SJSA1 (cell line): ENCODE data around the gene TXNDC2. TPM values are rescaled to one million over a fixed set of nuclear protein-coding genes. Genes with fewer than 3 reads are reported as not detected.
A peak's percentile ranks its signal among the peaks of the same experiment; 100 is the strongest.

Source experiments
- DNase-seq, 2 experiments: peaks; one replicate each; pipeline ENCODE4 v3.0.0-alpha.2; 2015 to 2020; ENCODE audit warnings: low spot score in 2 of 2, low read depth in 1 of 2
- H3K27ac ChIP-seq: fragments of 250-450 bp; sonication (Bioruptor Pico); 2 replicates; pipeline ENCODE4 v1.5.1; 2020; ENCODE audit warnings: mild to moderate bottlenecking, moderate library complexity
- H3K27me3 ChIP-seq: fragments of 250-450 bp; sonication (Bioruptor Pico); replicated peaks from 2 replicates; pipeline ENCODE4 v1.5.1; 2020; ENCODE audit warnings: mild to moderate bottlenecking, moderate library complexity
- H3K36me3 ChIP-seq: fragments of 250-450 bp; sonication (Bioruptor Pico); 2 replicates; pipeline ENCODE4 v1.5.1; 2020; ENCODE audit warnings: mild to moderate bottlenecking
- H3K4me1 ChIP-seq: fragments of 250-450 bp; sonication (Bioruptor Pico); replicated peaks from 2 replicates; pipeline ENCODE4 v1.6.1; 2021; ENCODE audit warnings: mild to moderate bottlenecking
- H3K4me3 ChIP-seq: fragments of 250-450 bp; sonication (Bioruptor Pico); 2 replicates; pipeline ENCODE4 v1.5.1; 2020; ENCODE audit warnings: mild to moderate bottlenecking
- H3K9me3 ChIP-seq: fragments of 250-450 bp; sonication (Bioruptor Pico); replicated peaks from 2 replicates; pipeline ENCODE4 v1.5.1; 2020; ENCODE audit warnings: mild to moderate bottlenecking
- total RNA-seq: library from RNA; depleted of rRNA; stranded (reverse); fragments of >200 nt; shearing (Covaris generic); gene quantifications from 2 replicates; pipeline ENCODE4 v1.2.3, GENCODE V29; 2014

The TXNDC2 gene
- total RNA-seq, 1 experiment from 2014 or later = 0.05 TPM

DNA sequence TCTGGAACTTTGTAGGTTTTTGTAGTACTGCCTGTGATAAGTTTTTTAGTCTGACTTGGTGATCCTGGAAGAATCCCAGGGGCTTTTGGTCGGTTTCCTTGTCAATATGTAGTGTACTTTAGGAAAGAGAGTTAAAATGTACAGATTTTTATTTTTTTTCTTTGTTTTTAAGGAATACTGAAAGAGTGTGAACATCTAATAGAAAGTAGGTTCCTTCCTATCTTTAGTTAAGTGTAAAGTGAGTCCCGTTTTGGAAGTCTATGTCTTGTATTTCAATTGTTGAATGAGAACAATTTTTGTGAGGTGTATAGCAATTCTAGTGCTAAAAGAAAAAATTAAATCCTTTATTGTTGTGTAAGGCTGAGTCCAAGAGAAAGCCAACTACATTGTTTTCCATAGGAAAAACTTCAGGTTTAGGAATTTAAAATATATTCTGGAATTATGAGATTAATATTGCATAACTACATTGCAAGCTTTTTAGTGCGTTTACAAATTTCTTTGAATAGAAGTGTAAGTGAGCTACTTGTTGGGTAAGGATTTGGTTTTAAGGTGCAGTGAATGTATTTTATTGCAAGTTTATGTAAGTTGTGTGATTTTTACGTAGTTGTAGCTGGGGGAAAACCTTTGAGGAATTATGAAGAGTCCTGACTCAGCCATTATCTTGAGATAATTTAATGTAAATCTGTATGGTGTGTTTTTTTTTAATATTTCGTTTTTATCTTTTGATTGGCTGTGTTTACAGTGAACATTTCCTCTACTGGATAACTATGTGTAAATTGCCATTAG is 29.7 kb downstream of the TXNDC2 start:
- no peak for DNase-seq
- Histone ChIP-seq H3K9me3 (no peaks in the 10 kb centered on the region; the same call in 1 of the 2 replicates), H3K36me3 (peaks cover 13% of the 10 kb centered on the region), H3K4me3 (peak overlapping the region; percentile 93), H3K27me3 (no peaks in the 10 kb centered on the region), H3K4me1 (peaks cover 37% of the 10 kb centered on the region), H3K27ac (peak overlapping the region; percentile 97)

DNA sequence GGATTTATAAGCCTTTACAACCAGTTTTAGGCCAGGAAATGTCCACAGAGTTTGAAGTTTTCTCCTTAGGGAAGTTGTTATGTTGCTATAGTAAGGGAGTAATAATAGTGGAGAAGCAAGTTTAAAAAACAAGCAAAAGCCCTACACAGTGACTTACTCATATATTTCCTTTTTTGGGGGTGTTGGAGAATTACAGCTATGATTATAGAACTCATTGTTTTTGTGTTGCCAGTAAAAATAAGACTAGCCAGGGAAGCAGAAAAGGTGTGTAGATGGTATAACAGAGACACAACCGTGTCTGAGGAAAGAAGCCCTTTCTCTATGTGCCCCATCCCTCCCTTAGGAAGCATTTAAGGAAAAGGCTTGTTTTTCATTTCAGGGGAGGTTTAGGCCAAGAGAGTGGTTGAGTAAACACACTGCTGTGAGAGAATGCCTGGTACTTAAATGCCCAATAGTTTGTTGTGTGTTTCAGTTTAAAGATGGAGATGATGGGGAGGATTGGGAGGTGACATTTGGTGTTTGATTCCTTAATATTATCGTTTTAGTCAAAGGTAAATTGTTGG is 30.4 kb downstream of the TXNDC2 start:
- Histone ChIP-seq H3K36me3 (peaks cover 13% of the 10 kb centered on the region), H3K27ac (peak overlapping the region; percentile 97), H3K27me3 (no peaks in the 10 kb centered on the region), H3K4me3 (peak overlapping the region; percentile 5; the same call in 1 of the 2 replicates), H3K9me3 (no peaks in the 10 kb centered on the region; the same call in 1 of the 2 replicates), H3K4me1 (peaks cover 37% of the 10 kb centered on the region)
- DNase-seq = peak in 1 of 2 experiments; percentile 39

GRCh38 chr18:9916808-9917207 is 31.0 kb downstream of the TXNDC2 start:
- no peak overlapping the region; the same call in 1 of the 2 replicates for H3K27ac ChIP-seq
- H3K4me1 ChIP-seq = peaks cover 37% of the 10 kb centered on the region
- no peak overlapping the region for H3K4me3 ChIP-seq
- H3K9me3 ChIP-seq = no peaks in the 10 kb centered on the region; the same call in 1 of the 2 replicates
- H3K36me3 ChIP-seq = peaks cover 13% of the 10 kb centered on the region
- H3K27me3 ChIP-seq = no peaks in the 10 kb centered on the region
- DNase-seq = no peak

DNA sequence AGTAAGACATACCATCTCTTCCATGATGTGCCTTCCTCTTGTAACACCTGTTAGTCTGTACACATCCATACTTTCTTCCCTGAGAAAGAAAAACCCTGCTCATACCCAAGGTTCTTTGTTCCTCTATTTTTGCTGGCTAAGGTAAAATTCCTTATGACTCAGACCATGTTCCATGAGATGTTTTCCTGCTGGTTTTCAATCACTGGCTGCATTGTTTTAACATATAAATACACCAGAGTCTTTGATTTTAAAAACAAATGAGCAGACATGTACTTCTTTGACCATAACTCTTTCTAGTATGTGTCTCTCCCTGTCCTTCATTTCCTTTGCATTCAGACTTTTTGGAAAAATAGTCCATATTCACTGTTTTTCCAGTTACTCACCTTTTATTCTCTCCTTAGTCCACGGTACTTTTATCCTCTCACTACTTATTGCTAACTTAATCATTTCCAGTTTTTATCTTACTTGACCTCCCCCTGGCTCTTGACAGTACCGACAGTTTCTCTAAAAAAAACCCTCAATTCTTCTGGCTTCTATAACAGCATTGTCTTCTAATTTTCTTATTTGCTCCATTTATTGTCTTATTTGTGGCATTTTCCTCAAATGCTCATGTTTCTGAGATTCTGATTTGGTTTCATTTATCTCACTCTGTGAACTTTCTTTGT is 32.4 kb downstream of the TXNDC2 start:
- peaks cover 31% of the 10 kb centered on the region for H3K4me1 ChIP-seq
- no peaks in the 10 kb centered on the region for H3K27me3 ChIP-seq
- H3K36me3 ChIP-seq = peaks cover 19% of the 10 kb centered on the region
- no peak overlapping the region for H3K4me3 ChIP-seq
- no peak overlapping the region; the same call in 1 of the 2 replicates for H3K27ac ChIP-seq
- DNase-seq = peak in 1 of 2 experiments; percentile 62
- H3K9me3 ChIP-seq = no peaks in the 10 kb centered on the region

GRCh38 chr18:9919564-9920232 is 33.9 kb downstream of the TXNDC2 start:
- H3K4me3 ChIP-seq = no peak overlapping the region
- H3K27me3 ChIP-seq = no peaks in the 10 kb centered on the region
- no peaks in the 10 kb centered on the region for H3K9me3 ChIP-seq
- H3K27ac ChIP-seq = no peak overlapping the region
- peaks cover 38% of the 10 kb centered on the region for H3K4me1 ChIP-seq
- peaks cover 12% of the 10 kb centered on the region for H3K36me3 ChIP-seq
- DNase-seq = no peak

DNA sequence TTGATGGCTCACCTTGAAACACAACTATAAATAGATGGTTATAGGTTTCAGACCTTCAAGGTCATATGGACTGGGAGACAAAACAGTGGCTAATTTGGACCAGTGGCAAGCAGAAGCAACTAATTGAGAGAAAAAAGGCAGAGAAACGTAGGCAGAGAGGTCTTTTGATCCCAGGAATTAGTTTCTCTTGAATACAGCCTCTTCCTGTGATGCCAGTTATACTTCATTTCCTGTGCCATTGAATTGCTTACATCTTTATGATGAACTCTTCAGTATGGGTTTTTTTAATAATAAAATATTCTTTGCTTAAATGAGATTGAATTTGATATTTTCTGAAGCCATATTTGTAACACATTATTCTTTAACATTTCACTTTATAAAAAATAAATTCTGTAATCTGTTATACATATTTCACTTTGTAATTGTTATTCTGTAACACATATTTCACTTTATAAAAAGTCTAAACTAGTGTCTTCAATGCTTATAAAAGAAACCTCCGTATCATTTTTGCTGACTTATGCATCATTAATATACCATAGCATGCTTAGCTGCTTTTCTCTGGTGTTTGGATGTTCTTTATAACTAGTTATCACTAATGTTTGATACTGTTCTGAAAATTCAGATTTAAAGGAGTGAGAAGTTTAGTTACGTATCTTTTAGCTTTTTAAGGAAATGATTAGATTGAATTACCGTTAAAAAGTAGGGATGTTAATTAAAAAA is 37.0 kb downstream of the TXNDC2 start:
- peaks cover 49% of the 10 kb centered on the region for H3K4me1 ChIP-seq
- DNase-seq = no peak
- no peak overlapping the region for H3K27ac ChIP-seq

DNA sequence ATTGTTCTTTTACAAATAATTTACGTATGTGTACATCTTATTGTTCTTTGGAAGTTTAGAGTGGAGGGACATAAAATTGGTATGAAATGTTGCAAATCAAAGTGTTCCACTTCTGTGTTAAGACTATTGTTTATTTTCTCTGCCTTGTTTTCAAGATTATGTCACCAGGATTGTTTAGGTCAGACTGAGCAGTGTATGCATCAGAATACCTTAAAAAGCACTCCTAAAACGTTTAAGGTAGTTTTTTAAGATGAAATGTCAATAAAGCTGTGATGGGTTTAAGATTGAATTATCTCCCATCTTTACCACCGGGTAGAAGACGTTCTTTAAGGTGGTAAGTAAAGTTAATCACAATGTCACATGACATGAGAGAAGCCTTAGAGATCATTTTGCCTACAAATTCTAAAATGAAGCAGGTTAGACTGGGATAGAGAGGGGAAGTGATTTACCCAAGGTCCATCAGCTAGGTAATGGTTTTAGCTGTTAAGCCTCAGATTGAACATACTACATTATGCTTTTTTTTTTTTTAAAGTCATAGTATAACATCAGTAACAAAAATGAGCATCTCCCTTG is 38.7 kb downstream of the TXNDC2 start:
- DNase-seq = no peak
- Histone ChIP-seq H3K4me1 (peaks cover 37% of the 10 kb centered on the region), H3K4me3 (no peak overlapping the region), H3K36me3 (peaks cover 9% of the 10 kb centered on the region; the same call in 1 of the 2 replicates), H3K27me3 (no peaks in the 10 kb centered on the region), H3K9me3 (no peaks in the 10 kb centered on the region), H3K27ac (no peak overlapping the region)

More for the DNA sequence above, 37.0 kb downstream of the TXNDC2 start:
- no peak overlapping the region for H3K4me3 ChIP-seq
- H3K36me3 ChIP-seq = peaks cover 12% of the 10 kb centered on the region; the same call in 1 of the 2 replicates
- no peaks in the 10 kb centered on the region for H3K9me3 ChIP-seq
- no peaks in the 10 kb centered on the region for H3K27me3 ChIP-seq

DNA sequence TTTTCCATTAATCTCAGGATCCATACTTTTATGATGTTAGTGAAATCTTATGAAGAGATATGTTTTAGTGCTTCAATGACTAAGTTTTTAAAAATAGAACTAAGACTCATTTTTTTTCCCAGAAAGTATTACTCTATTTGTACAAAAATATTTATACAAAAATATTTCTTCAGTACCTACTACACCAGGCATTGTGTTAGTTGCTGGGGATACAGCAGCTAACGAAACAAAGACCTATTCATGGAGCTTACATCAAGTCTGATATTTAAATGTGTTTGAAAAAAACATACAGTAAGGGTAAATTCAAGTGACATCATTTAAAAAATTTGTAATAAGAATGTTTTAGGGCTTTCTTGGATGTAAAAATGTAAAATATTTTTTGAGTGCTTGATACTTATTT is 39.6 kb downstream of the TXNDC2 start:
- no peak for DNase-seq
- Histone ChIP-seq H3K36me3 (peaks cover 9% of the 10 kb centered on the region; the same call in 1 of the 2 replicates), H3K27ac (no peak overlapping the region), H3K4me3 (no peak overlapping the region), H3K4me1 (peaks cover 37% of the 10 kb centered on the region), H3K27me3 (no peaks in the 10 kb centered on the region), H3K9me3 (no peaks in the 10 kb centered on the region)

DNA sequence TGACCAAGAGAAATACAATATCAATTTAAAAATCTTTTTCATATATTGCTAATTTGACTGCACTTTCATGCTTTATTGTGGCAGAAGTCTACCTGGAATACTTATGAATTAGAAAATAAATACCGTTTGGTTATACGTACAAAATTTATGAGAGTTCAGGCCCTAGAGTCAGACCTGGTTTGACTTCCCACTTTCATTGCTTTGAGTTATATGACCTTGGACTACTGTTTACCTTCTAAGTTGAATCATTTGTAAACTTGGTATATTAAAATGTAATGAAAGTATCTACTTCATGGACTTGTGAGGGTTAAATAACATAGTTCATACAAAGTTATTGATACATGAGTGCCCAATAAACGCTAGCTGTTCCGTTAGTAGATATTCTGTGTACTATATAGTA is 40.0 kb downstream of the TXNDC2 start:
- Histone ChIP-seq H3K27me3 (no peaks in the 10 kb centered on the region), H3K36me3 (peaks cover 9% of the 10 kb centered on the region; the same call in 1 of the 2 replicates), H3K9me3 (no peaks in the 10 kb centered on the region), H3K27ac (no peak overlapping the region), H3K4me1 (peaks cover 37% of the 10 kb centered on the region), H3K4me3 (no peak overlapping the region)
- DNase-seq = no peak

- H3K9me3 ChIP-seq = no peaks in the 10 kb centered on the region
- H3K4me3 ChIP-seq = no peak overlapping the region
- DNase-seq = no peak
- H3K27ac ChIP-seq = no peak overlapping the region
- H3K36me3 ChIP-seq = peaks cover 9% of the 10 kb centered on the region; the same call in 1 of the 2 replicates
- no peaks in the 10 kb centered on the region for H3K27me3 ChIP-seq
- peaks cover 37% of the 10 kb centered on the region for H3K4me1 ChIP-seq
Observed at GRCh38 chr18:9926223-9926894, 40.6 kb downstream of the TXNDC2 start.

DNA sequence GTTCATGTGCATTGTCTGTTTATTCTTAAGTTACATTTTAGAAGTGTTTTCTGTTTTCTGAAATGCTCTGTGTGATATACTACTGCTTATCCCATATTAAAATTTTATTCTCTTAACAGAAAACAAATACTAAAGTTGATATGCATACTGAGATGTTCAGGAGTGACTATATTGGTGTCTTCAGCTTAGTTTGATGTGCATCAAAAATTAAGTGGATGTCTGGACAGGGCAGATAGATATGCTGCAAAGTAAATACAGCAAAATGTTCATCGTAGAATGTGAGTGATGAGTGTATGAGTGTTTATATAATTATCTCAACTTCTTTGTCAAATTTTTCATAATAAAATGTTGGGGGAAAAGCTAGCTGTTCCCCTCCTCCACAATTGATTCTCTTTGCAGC is 41.2 kb downstream of the TXNDC2 start:
- H3K27ac ChIP-seq = no peak overlapping the region

GRCh38 chr18:9927392-9928063 is 41.8 kb downstream of the TXNDC2 start:
- H3K27ac ChIP-seq = no peak overlapping the region
- no peak for DNase-seq
- peaks cover 10% of the 10 kb centered on the region for H3K36me3 ChIP-seq
- peaks cover 37% of the 10 kb centered on the region for H3K4me1 ChIP-seq
- H3K9me3 ChIP-seq = no peaks in the 10 kb centered on the region
- H3K27me3 ChIP-seq = no peaks in the 10 kb centered on the region
- H3K4me3 ChIP-seq = no peak overlapping the region

More for the DNA sequence above, 41.2 kb downstream of the TXNDC2 start:
- Histone ChIP-seq H3K36me3 (peaks cover 10% of the 10 kb centered on the region; the same call in 1 of the 2 replicates), H3K4me3 (no peak overlapping the region), H3K4me1 (peaks cover 37% of the 10 kb centered on the region), H3K9me3 (no peaks in the 10 kb centered on the region), H3K27me3 (no peaks in the 10 kb centered on the region)
- no peak for DNase-seq
